Stomach (tissue), 9 donors: ENCODE data around the gene CDK2AP2. TPM values are rescaled to one million over a fixed set of nuclear protein-coding genes. Genes with fewer than 3 reads are reported as not detected.

Experiments used
- DNase-seq, 2 donors: peaks; one replicate each; pipeline versions ENCODE4 v3.0.0 to v3.0.0-alpha.2; 2013 to 2019
- H3K27ac ChIP-seq, 5 donors: fragments of 200-600 bp in 4 of 5; sonication (generic) in 4 of 5; one replicate each; pipeline ENCODE4 v1.5.1; 2013 to 2019; ENCODE audit warnings: mild to moderate bottlenecking in 1 of 5, moderate library complexity in 1 of 5
- H3K27me3 ChIP-seq, 3 donors: fragments of 200-600 bp; sonication (generic); one replicate each; pipeline ENCODE4 v1.5.1; 2017 to 2019; ENCODE audit warnings: mixed run types in 1 of 3
- H3K36me3 ChIP-seq, 4 donors: fragments of 200-600 bp; sonication (generic); 1 replicate in 3 of 4; 2 replicates in 1 of 4; pipeline ENCODE4 v1.5.1; 2016 to 2019
- H3K4me1 ChIP-seq, 4 donors: fragments of 200-600 bp; sonication (generic); one replicate each; pipeline ENCODE4 v1.5.1; 2016 to 2019
- H3K4me3 ChIP-seq, 4 donors: fragments of 200-600 bp; sonication (generic) in 3 of 4; one replicate each; pipeline ENCODE4 v1.5.1; 2016 to 2019; ENCODE audit warnings: mild to moderate bottlenecking in 1 of 4
- H3K9me3 ChIP-seq, 4 donors: fragments of 200-600 bp; sonication (generic); one replicate each; pipeline ENCODE4 v1.5.1; 2016 to 2019
- EP300 ChIP-seq: sonication (generic); formaldehyde crosslinking; IDR thresholded peaks from one replicate; pipeline ENCODE4 v1.6.1; 2017; ENCODE audit warnings: antibody characterized with exemption
- POLR2A ChIP-seq, 4 donors: fragments of 450-650 bp; IDR thresholded peaks; one replicate each; pipeline ENCODE4 v1.6.1; 2016; ENCODE audit warnings: antibody characterized with exemption in 4 of 4, control low read depth in 2 of 4, mild to moderate bottlenecking in 1 of 4, moderate library complexity in 1 of 4
- POLR2AphosphoS5 ChIP-seq, 3 donors: sonication (generic); formaldehyde crosslinking; IDR thresholded peaks; one replicate each; pipeline ENCODE4 v1.6.1; 2016; ENCODE audit warnings: antibody characterized with exemption in 3 of 3
- WGBS, 5 donors: extraction: QIAGEN DNeasy Blood & Tissue Kit in 3 of 5; methylation state at CpG; one replicate each; pipeline versions ENCODE4 v1.1.5 to v1.1.7; 2013 to 2018; 5-methylcytosine and 5-hydroxymethylcytosine counted together
- intact Hi-C: fragments of 100-400 bp; cut with DNase I; formaldehyde crosslinking; loops from one replicate; pipeline ENCODE4 v1.15.1; 2023; ENCODE audit warnings: low total_unique reads
- polyA plus RNA-seq, 3 donors: library from polyadenylated mRNA; stranded (reverse); fragments of 200-250 nt; gene quantifications; one replicate each; pipeline ENCODE4 v1.2.3, GENCODE V29; 2013
- total RNA-seq, 5 donors: library from RNA; depleted of rRNA; stranded (reverse); fragments of >200 nt; gene quantifications; one replicate each; pipeline versions ENCODE4 v1.1.0 to v1.2.3, GENCODE V29; 2014 to 2016
- TF ChIP-seq, protein P1 (sequence below), 7 experiments: fragments of 450-650 bp in 4 of 7; fragments of 200-600 bp in 3 of 7; sonication (generic) in 3 of 7; IDR thresholded peaks; one replicate each; pipeline ENCODE4 v1.5.1; 2016 to 2019; ENCODE audit warnings: antibody characterized with exemption in 7 of 7, control low read depth in 2 of 7, mild to moderate bottlenecking in 1 of 7
- donor health status: healthy with polysubstance abuse.
- donor health status: Bipolar disorder and iron deficiency.
- donor health status: healthy.

CDK2AP2 gene
- total and polyA plus RNA-seq, 8 donors, result 8.3 to 95.9 (median 62.3) TPM

- DNase-seq, result no peak
- Histone ChIP-seq H3K4me3 (no peak overlapping the region), H3K4me1 (no peaks in the 10 kb centered on the region), H3K27ac (no peak overlapping the region), H3K27me3 (peaks cover 0 to 34% (median 0%) of the 10 kb centered on the region in 3 donors), H3K36me3 (no peaks in the 10 kb centered on the region), H3K9me3 (no peaks in the 10 kb centered on the region)
- intact Hi-C loops, result no loop called here
- TF ChIP-seq, protein P1, sequence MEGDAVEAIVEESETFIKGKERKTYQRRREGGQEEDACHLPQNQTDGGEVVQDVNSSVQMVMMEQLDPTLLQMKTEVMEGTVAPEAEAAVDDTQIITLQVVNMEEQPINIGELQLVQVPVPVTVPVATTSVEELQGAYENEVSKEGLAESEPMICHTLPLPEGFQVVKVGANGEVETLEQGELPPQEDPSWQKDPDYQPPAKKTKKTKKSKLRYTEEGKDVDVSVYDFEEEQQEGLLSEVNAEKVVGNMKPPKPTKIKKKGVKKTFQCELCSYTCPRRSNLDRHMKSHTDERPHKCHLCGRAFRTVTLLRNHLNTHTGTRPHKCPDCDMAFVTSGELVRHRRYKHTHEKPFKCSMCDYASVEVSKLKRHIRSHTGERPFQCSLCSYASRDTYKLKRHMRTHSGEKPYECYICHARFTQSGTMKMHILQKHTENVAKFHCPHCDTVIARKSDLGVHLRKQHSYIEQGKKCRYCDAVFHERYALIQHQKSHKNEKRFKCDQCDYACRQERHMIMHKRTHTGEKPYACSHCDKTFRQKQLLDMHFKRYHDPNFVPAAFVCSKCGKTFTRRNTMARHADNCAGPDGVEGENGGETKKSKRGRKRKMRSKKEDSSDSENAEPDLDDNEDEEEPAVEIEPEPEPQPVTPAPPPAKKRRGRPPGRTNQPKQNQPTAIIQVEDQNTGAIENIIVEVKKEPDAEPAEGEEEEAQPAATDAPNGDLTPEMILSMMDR (IDR thresholded peaks at IDR 0.05), result no peak
- no peak for TF ChIP-seq POLR2AphosphoS5 (IDR thresholded peaks at IDR 0.05)
- no peak for TF ChIP-seq POLR2A (IDR thresholded peaks at IDR 0.05)
- no peak for TF ChIP-seq EP300
- WGBS, 5 donors, result 69 to 77% (median 74%) methylated on average over 5 of the region's 5 CpGs
Observed at GRCh38 chr11:67525275-67525976, 17.5 kb upstream of the CDK2AP2 start.

- Histone ChIP-seq H3K36me3 (no peaks in the 10 kb centered on the region), H3K9me3 (no peaks in the 10 kb centered on the region), H3K27ac (no peak overlapping the region), H3K4me3 (no peak overlapping the region), H3K4me1 (no peaks in the 10 kb centered on the region), H3K27me3 (peaks cover 0 to 34% (median 0%) of the 10 kb centered on the region in 3 donors)
- TF ChIP-seq POLR2A (IDR thresholded peaks at IDR 0.05) (no peak), EP300 (no peak), POLR2AphosphoS5 (IDR thresholded peaks at IDR 0.05) (no peak)
- TF ChIP-seq, protein P1 (IDR thresholded peaks at IDR 0.05), result no peak
- WGBS, 5 donors, result 87 to 93% (median 89%) methylated on average over 9 of the region's 9 CpGs
- intact Hi-C loops, result no loop called here
- DNase-seq, result no peak
Observed at GRCh38 chr11:67524480-67524808, 16.5 kb upstream of the CDK2AP2 start.

- 76 to 83% (median 78%) methylated on average over 15 to 25 of the region's 25 CpGs for WGBS, 5 donors
- TF ChIP-seq, protein P1 (IDR thresholded peaks at IDR 0.05), result no peak
- TF ChIP-seq EP300 (no peak), POLR2AphosphoS5 (IDR thresholded peaks at IDR 0.05) (no peak), POLR2A (IDR thresholded peaks at IDR 0.05) (no peak)
- Histone ChIP-seq H3K27me3 (peaks cover 0 to 32% (median 0%) of the 10 kb centered on the region in 3 donors), H3K27ac (no peak overlapping the region), H3K4me1 (no peaks in the 10 kb centered on the region), H3K9me3 (no peaks in the 10 kb centered on the region), H3K36me3 (no peaks in the 10 kb centered on the region), H3K4me3 (no peak overlapping the region)
- intact Hi-C loops, result no loop called here
- no peak for DNase-seq
Observed at GRCh38 chr11:67523556-67524479, 15.9 kb upstream of the CDK2AP2 start.

- WGBS, 5 donors, result 76 to 84% (median 80%) methylated on average over 13 to 23 of the region's 23 CpGs
- no peak within 1 kb of the TSS for H3K4me3 ChIP-seq
- H3K9me3 ChIP-seq, result no peaks in the 10 kb centered on the region
- no peaks in the 10 kb centered on the region for H3K36me3 ChIP-seq
- TF ChIP-seq, protein P1 (IDR thresholded peaks at IDR 0.05), result no peak
- TF ChIP-seq POLR2A (IDR thresholded peaks at IDR 0.05) (no peak), EP300 (no peak), POLR2AphosphoS5 (IDR thresholded peaks at IDR 0.05) (no peak)
- no peaks in the 10 kb centered on the region for H3K4me1 ChIP-seq
- intact Hi-C loops, result no loop called here
- H3K27me3 ChIP-seq, result peaks cover 0 to 31% (median 0%) of the 10 kb centered on the region in 3 donors
- DNase-seq, result no peak
- H3K27ac ChIP-seq, result no peak within 1 kb of the TSS
Observed at GRCh38 chr11:67522844-67523555, 15.0 kb upstream of the CDK2AP2 start, which contains the start of gene CABP2. Gene CABP2, minus strand, starts transcription at chr11:67523446. Its CDS starts 120 bp downstream, at chr11:67523326.
